Epithelial cell of esophagus (primary cell): ENCODE measurements around the gene CCND3.

ENCODE experiments used
- DNase-seq: peaks from one replicate; pipeline ENCODE4 v3.0.0; 2010; ENCODE audit warnings: low read depth
- H3K4me3 ChIP-seq: 2 replicates; pipeline ENCODE4 v1.5.1; 2011; ENCODE audit warnings: mild to moderate bottlenecking, low read length, control low read depth
- TF ChIP-seq, protein P1 (sequence below): IDR thresholded peaks from 2 replicates; pipeline ENCODE4 v1.5.1; 2011; ENCODE audit warnings: low read depth, mild to moderate bottlenecking, low read length, control low read depth, inconsistent platforms; ENCODE audit not compliant: insufficient read depth; ENCODE audit errors: missing control alignments

Gene CCND3

DNA sequence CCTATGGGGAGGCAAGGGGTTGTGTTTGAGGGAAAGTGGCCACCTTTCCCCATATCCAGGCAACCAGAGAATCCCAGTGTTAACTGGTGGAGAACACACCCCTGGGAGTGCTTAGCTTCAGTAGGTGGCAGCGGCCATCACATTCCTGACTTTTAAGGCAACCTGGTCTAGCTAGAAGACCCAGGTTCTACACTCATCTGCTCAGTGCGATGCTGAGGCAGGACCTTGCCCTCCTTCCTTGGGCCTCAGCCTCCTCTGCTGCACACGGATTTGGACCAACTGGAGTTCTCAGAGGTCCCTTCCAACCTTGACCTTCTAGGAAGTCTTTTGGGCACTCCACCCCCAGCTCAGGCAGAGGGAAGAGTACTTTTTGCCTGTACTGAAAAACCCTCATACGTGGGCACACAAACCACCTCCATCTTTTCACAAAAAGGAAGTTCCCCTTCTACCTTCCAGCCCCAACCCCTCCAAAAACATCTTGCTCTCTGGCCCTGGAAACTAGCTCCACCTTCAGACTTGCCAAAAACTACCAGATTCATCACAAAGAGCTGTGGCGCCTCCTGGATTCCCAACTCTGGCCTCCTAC, 2.9 kb downstream of the CCND3 start:
- no peak overlapping the region for H3K4me3 ChIP-seq
- TF ChIP-seq, protein P1, sequence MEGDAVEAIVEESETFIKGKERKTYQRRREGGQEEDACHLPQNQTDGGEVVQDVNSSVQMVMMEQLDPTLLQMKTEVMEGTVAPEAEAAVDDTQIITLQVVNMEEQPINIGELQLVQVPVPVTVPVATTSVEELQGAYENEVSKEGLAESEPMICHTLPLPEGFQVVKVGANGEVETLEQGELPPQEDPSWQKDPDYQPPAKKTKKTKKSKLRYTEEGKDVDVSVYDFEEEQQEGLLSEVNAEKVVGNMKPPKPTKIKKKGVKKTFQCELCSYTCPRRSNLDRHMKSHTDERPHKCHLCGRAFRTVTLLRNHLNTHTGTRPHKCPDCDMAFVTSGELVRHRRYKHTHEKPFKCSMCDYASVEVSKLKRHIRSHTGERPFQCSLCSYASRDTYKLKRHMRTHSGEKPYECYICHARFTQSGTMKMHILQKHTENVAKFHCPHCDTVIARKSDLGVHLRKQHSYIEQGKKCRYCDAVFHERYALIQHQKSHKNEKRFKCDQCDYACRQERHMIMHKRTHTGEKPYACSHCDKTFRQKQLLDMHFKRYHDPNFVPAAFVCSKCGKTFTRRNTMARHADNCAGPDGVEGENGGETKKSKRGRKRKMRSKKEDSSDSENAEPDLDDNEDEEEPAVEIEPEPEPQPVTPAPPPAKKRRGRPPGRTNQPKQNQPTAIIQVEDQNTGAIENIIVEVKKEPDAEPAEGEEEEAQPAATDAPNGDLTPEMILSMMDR: no peak
- no peak for DNase-seq

DNA sequence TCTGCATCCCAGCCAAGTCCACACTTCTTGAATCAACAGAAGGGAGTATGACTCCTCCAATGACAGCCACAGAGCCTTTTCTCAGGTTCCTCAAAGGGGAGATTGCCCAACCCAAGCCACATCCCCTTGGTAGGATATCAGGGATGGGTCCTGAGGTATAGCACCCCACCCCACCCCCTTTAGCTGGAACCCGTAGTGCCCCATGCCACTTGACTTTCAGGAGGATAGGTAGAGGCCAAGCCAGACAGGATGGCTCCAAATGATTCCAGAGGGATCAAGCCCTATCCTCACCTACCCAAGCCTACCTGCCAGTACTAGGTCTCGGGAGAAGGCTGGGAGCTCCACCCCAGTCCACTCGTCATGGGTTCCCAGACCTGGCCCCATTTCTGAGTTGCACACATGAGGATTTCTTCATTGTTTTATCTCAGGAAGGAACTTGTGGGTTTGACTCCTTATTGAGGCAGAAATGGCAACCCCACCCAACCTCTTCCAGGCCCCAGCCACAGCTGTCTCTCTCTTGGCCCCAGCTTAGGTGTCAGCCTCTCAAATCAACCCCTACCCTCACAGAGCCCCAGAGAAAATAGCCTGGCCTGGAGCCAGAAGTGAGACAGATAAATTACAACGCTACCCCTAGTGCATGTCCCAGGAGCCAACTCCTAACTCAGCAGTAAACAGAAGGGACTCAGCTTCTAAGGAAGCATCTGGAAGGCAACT, 3.6 kb downstream of the CCND3 start:
- H3K4me3 ChIP-seq: no peak overlapping the region
- DNase-seq: no peak
- TF ChIP-seq, protein P1: no peak

DNA sequence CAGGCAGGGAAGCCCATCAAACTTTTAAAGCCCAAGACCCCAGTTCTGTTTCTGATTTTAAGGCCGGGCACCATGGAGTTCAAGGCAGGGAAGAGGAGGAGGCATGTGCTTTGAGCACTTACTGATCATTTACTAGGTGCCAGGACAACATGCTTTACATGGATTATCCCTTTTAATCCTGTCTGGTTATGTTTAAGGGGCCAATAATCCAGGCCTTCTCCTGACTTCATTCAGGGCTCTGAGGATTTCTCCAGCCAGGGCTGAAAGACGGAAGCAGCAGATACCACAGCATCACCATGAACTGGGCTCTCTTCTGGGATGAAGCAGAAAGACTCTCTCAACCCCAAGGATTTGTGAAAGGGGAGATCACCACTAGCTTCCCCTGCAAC, 4.1 kb downstream of the CCND3 start:
- no peak for DNase-seq
- no peak overlapping the region for H3K4me3 ChIP-seq
- TF ChIP-seq, protein P1: no peak

DNA sequence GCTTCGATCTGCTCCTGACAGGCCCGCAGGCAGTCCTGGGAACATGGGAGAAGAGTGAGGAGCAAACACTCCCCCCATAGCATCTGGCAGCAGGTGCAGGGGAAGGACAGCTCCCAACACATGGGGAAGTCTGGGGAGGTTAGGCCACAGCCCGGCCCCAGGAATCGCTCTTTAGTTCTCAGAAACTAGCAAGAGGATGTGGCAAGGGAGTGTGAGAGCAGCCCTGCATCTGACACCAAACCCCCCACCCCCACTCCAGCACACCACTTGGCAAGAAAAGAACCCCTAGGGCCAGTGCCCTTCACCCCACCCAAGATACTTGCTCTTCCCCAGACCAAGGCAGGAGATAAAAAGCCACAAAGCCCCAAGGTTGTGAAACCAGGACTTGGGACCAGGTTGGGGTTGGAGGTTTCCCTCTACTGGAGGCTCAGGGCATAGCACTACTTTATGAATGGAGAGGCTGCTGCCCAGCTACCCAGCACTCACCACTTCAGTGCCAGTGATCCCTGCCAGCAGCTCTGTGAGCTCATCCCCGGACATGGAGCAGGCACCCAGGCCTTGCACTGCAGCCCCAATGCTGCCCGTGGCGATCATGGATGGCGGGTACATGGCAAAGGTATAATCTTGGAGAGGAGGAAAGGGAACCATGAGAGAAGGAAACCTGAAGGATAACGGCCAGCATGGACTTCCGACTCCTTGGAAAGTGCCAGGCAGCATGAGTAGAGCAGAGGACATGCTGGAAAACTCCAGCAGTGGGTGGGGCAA, 5.4 kb downstream of the CCND3 start:
- no peak overlapping the region for H3K4me3 ChIP-seq
- TF ChIP-seq, protein P1: peak; percentile 94
- DNase-seq: peak; percentile 85

DNA sequence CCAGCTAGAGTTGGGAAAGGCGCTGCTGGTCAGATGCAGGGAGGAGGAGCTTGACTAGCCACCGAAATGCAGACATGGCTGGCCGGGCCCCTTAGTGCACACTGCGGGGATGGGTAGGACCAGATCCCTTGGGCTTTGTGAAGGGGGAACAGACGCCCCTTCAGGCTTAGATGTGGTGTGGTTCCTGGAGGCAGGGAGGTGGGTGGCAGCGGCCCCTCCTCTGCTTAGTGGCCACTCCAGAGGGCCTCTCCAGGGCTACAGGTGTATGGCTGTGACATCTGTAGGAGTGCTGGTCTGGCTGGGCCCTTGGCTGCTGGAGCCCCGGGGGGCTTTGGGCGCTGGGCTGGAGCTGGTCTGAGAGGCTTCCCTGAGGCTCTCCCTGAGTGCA, 5.9 kb downstream of the CCND3 start:
- TF ChIP-seq, protein P1: no peak
- no peak for DNase-seq
- H3K4me3 ChIP-seq: no peak overlapping the region

DNA sequence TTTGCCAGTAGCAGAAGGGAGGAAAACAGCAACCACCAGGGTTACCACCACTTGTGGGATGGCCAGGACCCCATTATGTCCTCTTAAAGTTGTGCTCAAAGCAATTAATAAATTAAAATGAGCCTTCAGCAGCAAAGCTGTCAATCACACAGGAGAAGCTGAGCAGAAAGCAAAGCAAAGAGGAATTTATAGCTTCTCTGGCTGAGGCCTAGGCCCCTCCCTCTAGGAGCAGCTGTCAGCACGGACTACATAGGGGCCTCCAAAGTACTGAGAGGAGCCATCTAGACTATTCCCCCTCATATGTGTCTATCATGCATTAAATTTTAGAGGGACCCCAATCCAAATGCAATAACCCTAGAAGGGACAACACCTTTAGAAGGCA, 6.4 kb downstream of the CCND3 start:
- DNase-seq: no peak
- no peak overlapping the region for H3K4me3 ChIP-seq
- TF ChIP-seq, protein P1: no peak
